Cardiac fibroblast (primary cell): ENCODE data around the gene MLN.

Experiments used
- DNase-seq, 2 donors: peaks; one replicate each; pipeline versions ENCODE4 v3.0.0 to v3.0.0-alpha.2; 2010; ENCODE audit warnings: low read depth in 2 of 2
- H3K4me3 ChIP-seq, 2 donors: replicated peaks in 1 of 2; 1 replicate in 1 of 2; 2 replicates in 1 of 2; pipeline ENCODE4 v1.5.1; 2011; ENCODE audit warnings: low read depth in 2 of 2, low read length in 2 of 2, mild to moderate bottlenecking in 2 of 2, moderate library complexity in 1 of 2
- CTCF ChIP-seq: IDR thresholded peaks from one replicate; pipeline ENCODE4 v1.5.1; 2011; ENCODE audit warnings: low read depth, mild to moderate bottlenecking, low read length, inconsistent platforms

The MLN gene

GRCh38 chr6:33806841-33807240 lies 3.0 kb upstream of the MLN start:
- no peak for TF ChIP-seq CTCF

GRCh38 chr6:33802186-33802958 lies 1.4 kb downstream of the MLN start:
- H3K4me3 ChIP-seq, result no peak overlapping the region
- DNase-seq, result peak in 1 of 2 donors; percentile 22
- TF ChIP-seq CTCF, result no peak

More at GRCh38 chr6:33806841-33807240, 3.0 kb upstream of the MLN start:
- no peak overlapping the region for H3K4me3 ChIP-seq
- DNase-seq, result no peak

GRCh38 chr6:33801611-33802010 lies 2.2 kb downstream of the MLN start:
- DNase-seq, result no peak
- no peak for TF ChIP-seq CTCF
- H3K4me3 ChIP-seq, result no peak overlapping the region

GRCh38 chr6:33800248-33800969 lies 3.4 kb downstream of the MLN start:
- DNase-seq, result no peak
- H3K4me3 ChIP-seq, result no peak overlapping the region
- TF ChIP-seq CTCF, result no peak

GRCh38 chr6:33799454-33800113 lies 4.2 kb downstream of the MLN start:
- no peak overlapping the region for H3K4me3 ChIP-seq
- TF ChIP-seq CTCF, result no peak
- peak in 1 of 2 donors; percentile 53 for DNase-seq

- H3K4me3 ChIP-seq, result no peak overlapping the region
- no peak for DNase-seq
- no peak for TF ChIP-seq CTCF
Measured at GRCh38 chr6:33798343-33798848, 5.4 kb downstream of the MLN start.
